GM12873 (cell line): ENCODE measurements around the gene PERCC1.

Source experiments
- CTCF ChIP-seq: IDR thresholded peaks from 2 replicates; pipeline ENCODE4 v1.5.1; 2012; ENCODE audit warnings: low read depth, mild to moderate bottlenecking, moderate library complexity, low read length, control low read depth; ENCODE audit not compliant: insufficient read depth; ENCODE audit errors: missing control alignments

The PERCC1 gene

DNA sequence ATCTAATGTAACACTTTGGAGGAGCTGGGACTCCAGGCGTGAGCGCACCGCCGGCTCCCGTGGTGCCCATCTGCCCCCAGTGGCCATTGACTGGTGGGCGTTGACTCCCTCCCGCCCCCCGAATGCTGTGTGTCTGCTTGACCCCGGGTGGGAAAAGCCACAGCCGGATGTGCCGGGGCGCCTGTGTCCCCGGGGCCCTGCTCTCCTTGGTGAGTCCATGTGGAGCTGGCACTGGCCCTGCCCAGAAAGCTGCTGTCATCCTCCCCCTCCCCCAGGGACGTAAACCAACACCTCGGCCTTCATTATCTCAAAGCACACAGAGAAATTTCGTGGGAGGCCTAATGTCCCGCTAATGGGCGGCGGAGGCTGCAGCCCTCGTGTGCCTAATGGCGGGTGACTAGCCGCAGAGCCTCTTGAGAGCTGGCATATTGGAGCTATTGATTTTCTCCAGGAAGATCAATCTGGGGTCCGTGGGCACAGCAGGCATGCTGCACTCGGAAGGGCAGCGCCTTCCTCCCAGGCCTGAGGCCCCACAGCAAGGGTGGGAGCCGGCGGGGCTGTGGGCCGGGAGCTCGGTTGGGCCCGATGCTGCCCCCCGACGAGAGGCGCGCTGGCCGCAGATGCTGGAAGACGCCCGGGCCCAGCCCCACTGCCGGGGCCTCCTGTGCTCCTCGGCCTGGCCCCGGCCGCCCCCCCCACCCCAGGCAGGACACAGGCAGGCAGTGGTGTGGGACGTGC, 4.0 kb upstream of the PERCC1 start:
- TF ChIP-seq CTCF, result no peak

- TF ChIP-seq CTCF, result no peak
Observed at GRCh38 chr16:1427473-1428461, 3.1 kb upstream of the PERCC1 start.

- TF ChIP-seq CTCF, result peak; percentile 46
Observed at GRCh38 chr16:1428511-1428910, 2.4 kb upstream of the PERCC1 start.

GRCh38 chr16:1429012-1429411, 1.9 kb upstream of the PERCC1 start:
- no peak for TF ChIP-seq CTCF

DNA sequence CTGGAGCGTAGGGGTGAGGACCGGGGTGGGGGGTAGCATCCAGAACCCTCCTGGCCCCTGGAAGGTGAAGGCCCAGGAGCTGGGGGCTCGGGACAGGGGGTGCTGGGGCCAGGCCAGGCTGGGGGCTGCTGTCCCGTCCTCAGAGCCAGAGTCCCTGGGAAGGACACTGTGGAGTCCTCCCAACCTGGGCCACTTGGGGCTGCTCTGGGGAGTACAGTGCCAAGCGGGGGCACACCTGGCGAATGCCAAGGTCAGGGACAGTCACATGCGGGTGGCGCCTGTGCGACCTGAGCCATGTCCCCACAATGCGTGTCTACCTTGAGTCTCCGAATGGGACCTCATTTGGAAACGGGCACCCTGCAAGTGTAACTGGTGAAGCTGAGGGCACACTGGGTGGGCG, 1.2 kb upstream of the PERCC1 start:
- TF ChIP-seq CTCF, result no peak

DNA sequence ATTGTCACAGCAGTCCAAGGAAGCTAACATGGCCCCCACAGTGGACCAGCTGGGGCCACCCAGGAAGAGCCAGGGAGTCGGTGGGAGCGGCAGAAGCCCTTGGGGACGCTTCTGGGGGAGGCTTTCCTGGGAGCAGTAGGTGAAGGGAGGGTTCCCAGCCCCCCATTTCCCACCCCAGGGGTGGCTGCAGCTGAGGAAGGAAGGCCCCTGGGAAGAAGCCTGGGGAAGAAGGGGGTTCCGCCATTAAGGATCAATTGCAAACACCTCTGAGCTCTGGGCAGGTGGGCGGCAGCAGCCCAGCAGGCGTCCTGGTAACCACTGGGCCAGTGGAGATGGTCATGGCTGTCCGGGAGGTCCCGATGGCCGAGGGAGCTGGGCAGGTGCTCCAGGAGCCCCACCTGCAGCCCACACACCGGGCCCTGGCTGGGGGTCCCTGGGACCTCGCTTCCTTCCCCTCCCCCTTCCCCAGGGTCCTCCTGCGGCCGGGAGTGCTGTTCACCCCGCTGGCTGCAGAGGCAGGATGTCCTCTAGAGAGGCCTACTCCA, 592 bp upstream of the PERCC1 start:
- TF ChIP-seq CTCF, result no peak
